H54 (cell line): Measurements from ENCODE around the gene GTF2H2C_2.
"Not testable (repeated sequence)": the region's sequence is repeated elsewhere in the genome, so short reads cannot be mapped to it uniquely, and the experiment has no call there.

Source experiments
- DNase-seq: peaks from one replicate; pipeline ENCODE4 v3.0.0; 2011; ENCODE audit warnings: low spot score, mixed read lengths; ENCODE audit not compliant: insufficient read length
- FAIRE-seq: peaks from 3 replicates; lab custom pipeline; 2011; peaks lifted over from hg19 to GRCh38; lab: Jason Lieb, UNC

GTF2H2C_2 gene

GRCh38 chr5:70415117-70415516, at the start of gene GTF2H2C_2:
Gene GTF2H2C_2, plus strand, starts transcription at chr5:70415368.
- not testable (repeated sequence) for FAIRE-seq, DNase-seq

GRCh38 chr5:70400984-70401686, 14.0 kb upstream of the GTF2H2C_2 start:
- not testable (repeated sequence) for DNase-seq, FAIRE-seq

- not testable (repeated sequence) for FAIRE-seq, DNase-seq
Observed at GRCh38 chr5:70421322-70421721, 6.2 kb downstream of the GTF2H2C_2 start.

- DNase-seq, FAIRE-seq: not testable (repeated sequence)
Observed at GRCh38 chr5:70423215-70423614, 8.0 kb downstream of the GTF2H2C_2 start.

- not testable (repeated sequence) for FAIRE-seq
Observed at GRCh38 chr5:70438518-70438917, 23.4 kb downstream of the GTF2H2C_2 start.

GRCh38 chr5:70449565-70449964, 34.4 kb downstream of the GTF2H2C_2 start:
- not testable (repeated sequence) for FAIRE-seq, DNase-seq

More at GRCh38 chr5:70438518-70438917, 23.4 kb downstream of the GTF2H2C_2 start:
- not testable (repeated sequence) for DNase-seq

- not testable (repeated sequence) for FAIRE-seq, DNase-seq
Observed at GRCh38 chr5:70451249-70451984, 36.2 kb downstream of the GTF2H2C_2 start.

- not testable (repeated sequence) for FAIRE-seq, DNase-seq
Observed at GRCh38 chr5:70457093-70457492, 41.9 kb downstream of the GTF2H2C_2 start.

- DNase-seq, FAIRE-seq: not testable (repeated sequence)
Observed at GRCh38 chr5:70459188-70459587, 44.0 kb downstream of the GTF2H2C_2 start.

- FAIRE-seq, DNase-seq: not testable (repeated sequence)
Observed at GRCh38 chr5:70461984-70462383, 46.8 kb downstream of the GTF2H2C_2 start.

- FAIRE-seq, DNase-seq: not testable (repeated sequence)
Observed at GRCh38 chr5:70464019-70464637, 49.0 kb downstream of the GTF2H2C_2 start.

GRCh38 chr5:70469926-70470509, 54.9 kb downstream of the GTF2H2C_2 start:
- DNase-seq, FAIRE-seq: not testable (repeated sequence)
